Lower lobe of right lung (tissue), 2 donors: ENCODE results near the gene CDK11B. TPM values are rescaled to one million over a fixed set of nuclear protein-coding genes. Genes with fewer than 3 reads are reported as not detected.
"Not testable (repeated sequence)": the region's sequence is repeated elsewhere in the genome, so short reads cannot be mapped to it uniquely, and the experiment has no call there.

ENCODE experiments used
- ATAC-seq, 2 donors: fragments of 200-7000 bp; cut with Tn5 transposase; one replicate each; pipeline ENCODE4 v1.9.1; 2020 to 2022; ENCODE audit warnings: mild to moderate bottlenecking in 2 of 2, moderate library complexity in 2 of 2
- DNase-seq: peaks from one replicate; pipeline ENCODE4 v3.0.0-alpha.2; 2020
- H3K27ac ChIP-seq: fragments of 200-600 bp; one replicate; pipeline ENCODE4 v1.8.0; 2022
- H3K27me3 ChIP-seq: fragments of 200-600 bp; one replicate; pipeline ENCODE4 v1.8.0; 2022; ENCODE audit warnings: low read depth
- H3K36me3 ChIP-seq: fragments of 200-600 bp; one replicate; pipeline ENCODE4 v1.8.0; 2022; ENCODE audit warnings: mild to moderate bottlenecking
- H3K4me1 ChIP-seq: fragments of 200-600 bp; one replicate; pipeline ENCODE4 v1.8.0; 2022
- H3K4me3 ChIP-seq: fragments of 200-600 bp; one replicate; pipeline ENCODE4 v1.8.0; 2022; ENCODE audit warnings: mild to moderate bottlenecking
- H3K9me3 ChIP-seq: fragments of 200-600 bp; one replicate; pipeline ENCODE4 v1.8.0; 2022
- intact Hi-C: fragments of 100-400 bp; cut with DNase I; formaldehyde crosslinking; loops from one replicate; pipeline ENCODE4 v1.11.0; 2022
- total RNA-seq: library from RNA; stranded (reverse); fragmentation: NEBNext Ultra II Directional; extraction: Animal tissue kit (Norgen Biotek cat#: 25700); gene quantifications from one replicate; pipeline ENCODE4 v1.2.1, GENCODE V29; 2021
- donor health status: DM: no; HTN: yes; CAD: no; lungs with severe emphysema.

CDK11B gene
- total RNA-seq, 1 donor from 2014 or later = 23.0 TPM

GRCh38 chr1:1662392-1662791 is 3.6 kb upstream of the CDK11B start:
- peaks cover 26% of the 10 kb centered on the region for H3K36me3 ChIP-seq
- H3K4me1 ChIP-seq, H3K4me3 ChIP-seq, H3K27ac ChIP-seq, H3K9me3 ChIP-seq, intact Hi-C loops, ATAC-seq, DNase-seq, H3K27me3 ChIP-seq: not testable (repeated sequence)

GRCh38 chr1:1648265-1648664 is 10.5 kb downstream of the CDK11B start:
- H3K4me3 ChIP-seq, H3K27ac ChIP-seq, ATAC-seq, H3K27me3 ChIP-seq, intact Hi-C loops, H3K4me1 ChIP-seq, H3K9me3 ChIP-seq: not testable (repeated sequence)
- DNase-seq = peak; percentile 24
- H3K36me3 ChIP-seq = peaks cover 72% of the 10 kb centered on the region

GRCh38 chr1:1647567-1648241 is 11.1 kb downstream of the CDK11B start:
- H3K4me1 ChIP-seq, H3K9me3 ChIP-seq, H3K27ac ChIP-seq, intact Hi-C loops, H3K27me3 ChIP-seq, H3K4me3 ChIP-seq: not testable (repeated sequence)
- H3K36me3 ChIP-seq = peaks cover 67% of the 10 kb centered on the region
- DNase-seq (peak; percentile 21), ATAC-seq (peak in 1 of 2 donors; percentile 29)

- H3K36me3 ChIP-seq = peaks cover 53% of the 10 kb centered on the region
- H3K4me3 ChIP-seq, H3K4me1 ChIP-seq, ATAC-seq, intact Hi-C loops, DNase-seq, H3K27ac ChIP-seq, H3K27me3 ChIP-seq, H3K9me3 ChIP-seq: not testable (repeated sequence)
These were observed 12.5 kb downstream of the CDK11B start for GRCh38 chr1:1646326-1646725.

GRCh38 chr1:1640711-1641461 is 17.9 kb downstream of the CDK11B start:
- ATAC-seq, H3K4me1 ChIP-seq, H3K9me3 ChIP-seq, H3K4me3 ChIP-seq, H3K27me3 ChIP-seq, H3K27ac ChIP-seq, intact Hi-C loops: not testable (repeated sequence)
- peaks cover 23% of the 10 kb centered on the region for H3K36me3 ChIP-seq
- DNase-seq = peak; percentile 10

- H3K4me1 ChIP-seq, H3K27me3 ChIP-seq, H3K27ac ChIP-seq, H3K4me3 ChIP-seq, H3K9me3 ChIP-seq, ATAC-seq, intact Hi-C loops: not testable (repeated sequence)
- DNase-seq = peak; percentile 20
- peaks cover 19% of the 10 kb centered on the region for H3K36me3 ChIP-seq
These were observed 18.7 kb downstream of the CDK11B start for GRCh38 chr1:1640081-1640480.

GRCh38 chr1:1639368-1639767 is 19.4 kb downstream of the CDK11B start:
- H3K27me3 ChIP-seq, H3K4me3 ChIP-seq, intact Hi-C loops, H3K4me1 ChIP-seq, H3K9me3 ChIP-seq, ATAC-seq, H3K27ac ChIP-seq: not testable (repeated sequence)
- H3K36me3 ChIP-seq = peaks cover 19% of the 10 kb centered on the region
- peak; percentile 5 for DNase-seq

- H3K27me3 ChIP-seq, intact Hi-C loops, H3K4me1 ChIP-seq, ATAC-seq, H3K9me3 ChIP-seq, H3K4me3 ChIP-seq, H3K27ac ChIP-seq: not testable (repeated sequence)
- H3K36me3 ChIP-seq = peaks cover 19% of the 10 kb centered on the region
- peak; percentile 33 for DNase-seq
These were observed 20.3 kb downstream of the CDK11B start for GRCh38 chr1:1638528-1638927.

GRCh38 chr1:1637479-1637875 is 21.3 kb downstream of the CDK11B start:
- intact Hi-C loops, ATAC-seq: not testable (repeated sequence)
- peak; percentile 22 for DNase-seq

GRCh38 chr1:1636621-1637478 is 22.0 kb downstream of the CDK11B start:
- peak; percentile 40 for DNase-seq
- H3K27me3 ChIP-seq, H3K9me3 ChIP-seq, intact Hi-C loops, H3K27ac ChIP-seq, H3K4me1 ChIP-seq, ATAC-seq, H3K4me3 ChIP-seq: not testable (repeated sequence)
- peaks cover 19% of the 10 kb centered on the region for H3K36me3 ChIP-seq

More at GRCh38 chr1:1637479-1637875, 21.3 kb downstream of the CDK11B start:
- H3K4me3 ChIP-seq, H3K27ac ChIP-seq, H3K4me1 ChIP-seq, H3K27me3 ChIP-seq, H3K9me3 ChIP-seq: not testable (repeated sequence)
- peaks cover 19% of the 10 kb centered on the region for H3K36me3 ChIP-seq

- H3K4me3 ChIP-seq, intact Hi-C loops, ATAC-seq, H3K9me3 ChIP-seq, H3K27ac ChIP-seq: not testable (repeated sequence)
- peaks cover 15% of the 10 kb centered on the region for H3K4me1 ChIP-seq
- H3K27me3 ChIP-seq = peaks cover 21% of the 10 kb centered on the region
- peak; percentile 35 for DNase-seq
- H3K36me3 ChIP-seq = peaks cover 16% of the 10 kb centered on the region
These were observed 24.2 kb downstream of the CDK11B start for GRCh38 chr1:1634613-1635012.

- H3K36me3 ChIP-seq = peaks cover 16% of the 10 kb centered on the region
- H3K27ac ChIP-seq, intact Hi-C loops, DNase-seq, H3K9me3 ChIP-seq, H3K4me3 ChIP-seq: not testable (repeated sequence)
- peak in 1 of 2 donors; percentile 55 for ATAC-seq
- H3K4me1 ChIP-seq = peaks cover 15% of the 10 kb centered on the region
- peaks cover 21% of the 10 kb centered on the region for H3K27me3 ChIP-seq
These were observed 25.4 kb downstream of the CDK11B start for GRCh38 chr1:1633409-1633808.
